Middle frontal gyrus (tissue), 1 donor: Measurements from ENCODE around the gene ARPIN.
"Not testable (repeated sequence)": the region's sequence is repeated elsewhere in the genome, so short reads cannot be mapped to it uniquely, and the experiment has no call there.

Source experiments
- DNase-seq: peaks from one replicate; pipeline ENCODE4 v3.0.0-alpha.2; 2015; ENCODE audit warnings: low spot score; ENCODE audit errors: extremely low spot score

ARPIN gene

DNA sequence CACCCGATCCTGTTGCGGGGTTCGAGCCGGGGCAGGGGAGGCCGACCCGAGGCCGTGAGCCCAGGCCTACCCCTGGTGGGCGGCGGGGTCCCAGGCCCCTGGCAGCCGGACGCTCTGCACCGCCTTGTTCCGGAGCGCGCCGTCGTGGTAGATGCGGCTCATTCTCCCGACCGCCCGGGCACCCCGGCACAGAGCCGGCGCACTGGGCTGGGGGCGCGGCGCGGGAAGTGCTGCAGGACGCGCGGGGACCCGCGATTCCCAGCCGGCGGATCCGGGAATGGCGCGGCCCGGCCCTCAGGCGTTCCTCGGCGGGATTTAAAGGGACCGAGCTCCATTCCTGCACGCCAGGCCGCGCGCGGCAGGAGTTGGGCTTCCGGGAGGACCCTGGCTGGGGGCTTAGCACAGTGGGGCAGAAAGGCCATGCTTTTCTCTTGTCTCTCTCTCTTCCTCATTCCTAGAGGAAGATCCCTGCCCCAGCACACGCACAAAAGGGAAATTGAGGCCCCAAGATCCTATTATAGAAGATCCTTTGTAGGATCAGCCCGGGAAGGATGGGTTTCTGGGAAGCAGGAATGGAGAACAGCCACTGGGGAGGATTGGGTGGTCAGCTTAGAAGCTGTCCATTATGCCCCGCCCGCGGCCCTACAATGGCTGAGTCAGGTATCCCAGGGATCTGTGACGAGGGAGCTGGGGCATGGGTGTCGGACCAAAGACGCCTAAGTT lies at the start of gene ARPIN:
TSS of gene ARPIN (minus strand) at position 279 of the 723 bp plus-strand sequence. CDS start at position 162, 117 bp downstream.
- DNase-seq, result no peak

DNA sequence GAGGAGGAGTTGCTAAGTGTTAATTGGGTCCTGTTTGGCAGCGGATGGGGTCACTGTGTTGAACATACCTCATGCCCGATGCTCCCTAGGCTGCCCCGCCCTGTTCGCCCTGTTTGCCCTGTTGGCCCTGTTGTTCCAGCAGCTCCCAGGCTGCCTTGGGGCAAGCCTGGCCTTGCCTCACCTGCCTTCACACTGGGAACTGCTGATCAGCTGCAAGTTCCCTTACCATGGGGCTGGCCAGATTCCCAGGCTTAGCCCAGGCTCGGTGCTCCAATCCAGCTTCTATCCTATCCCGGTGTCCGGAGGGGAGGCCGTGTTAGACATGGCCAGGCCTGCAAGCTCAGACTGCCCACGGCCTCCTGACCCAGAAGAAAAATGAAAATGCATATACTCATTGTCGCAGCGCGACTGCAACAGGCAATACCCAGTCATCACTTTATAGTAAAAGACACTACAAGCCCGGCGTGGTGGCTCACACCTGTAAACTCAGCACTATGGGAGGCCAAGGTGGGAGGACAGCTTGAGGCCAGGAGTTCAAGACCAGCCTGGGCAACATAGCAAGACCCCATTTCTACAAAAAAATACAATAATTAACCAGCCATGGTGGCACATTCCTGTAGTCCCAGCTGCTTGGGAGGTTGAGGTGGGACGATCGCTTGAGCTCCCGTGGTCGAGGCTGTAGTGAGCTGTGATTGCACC lies 45.5 kb upstream of the ARPIN start:
- no peak for DNase-seq

DNA sequence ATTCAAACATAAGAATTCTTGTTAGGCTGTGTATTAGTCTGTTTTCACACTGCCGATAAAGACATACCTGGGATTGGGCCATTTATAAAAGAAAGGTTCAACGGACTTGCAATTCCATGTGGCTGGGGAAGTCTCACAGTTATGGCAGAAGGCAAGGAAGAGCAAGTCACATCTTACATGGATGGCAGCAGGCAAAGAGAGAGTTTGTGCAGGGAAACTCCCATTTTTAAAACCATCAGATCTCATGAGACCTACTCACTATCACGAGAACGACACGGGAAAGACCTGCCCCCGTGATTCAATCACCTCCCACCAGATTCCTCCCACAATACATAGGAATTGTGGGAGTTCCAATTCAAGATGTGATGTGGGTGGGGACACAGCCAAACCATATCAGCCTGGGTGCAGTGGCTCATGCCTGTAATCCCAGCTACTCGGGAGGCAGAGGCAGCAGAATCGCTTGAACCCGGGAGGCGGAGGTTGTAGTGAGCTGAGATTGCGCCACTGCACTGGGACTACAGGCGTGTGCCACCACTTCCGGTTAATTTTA lies 42.8 kb upstream of the ARPIN start:
- DNase-seq, result not testable (repeated sequence)

DNA sequence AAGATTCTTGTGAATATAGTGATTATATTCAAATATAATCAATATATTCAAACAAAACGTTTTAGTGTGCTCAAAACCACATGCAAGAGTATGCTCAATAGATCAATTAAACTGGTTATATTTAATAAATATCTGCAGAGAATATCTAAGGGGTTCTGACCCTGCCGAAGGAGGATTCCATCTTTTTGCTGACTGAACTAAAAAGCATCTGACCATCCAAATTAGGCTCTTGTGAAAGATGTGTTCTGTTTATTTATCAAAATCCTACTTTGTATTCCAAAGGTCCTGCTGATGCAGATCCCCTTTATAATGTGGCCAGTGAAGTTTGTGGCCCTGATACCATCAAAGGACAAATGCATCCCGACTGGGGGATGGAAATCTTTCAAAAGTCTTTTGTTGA lies 41.8 kb upstream of the ARPIN start:
- no peak for DNase-seq

DNA sequence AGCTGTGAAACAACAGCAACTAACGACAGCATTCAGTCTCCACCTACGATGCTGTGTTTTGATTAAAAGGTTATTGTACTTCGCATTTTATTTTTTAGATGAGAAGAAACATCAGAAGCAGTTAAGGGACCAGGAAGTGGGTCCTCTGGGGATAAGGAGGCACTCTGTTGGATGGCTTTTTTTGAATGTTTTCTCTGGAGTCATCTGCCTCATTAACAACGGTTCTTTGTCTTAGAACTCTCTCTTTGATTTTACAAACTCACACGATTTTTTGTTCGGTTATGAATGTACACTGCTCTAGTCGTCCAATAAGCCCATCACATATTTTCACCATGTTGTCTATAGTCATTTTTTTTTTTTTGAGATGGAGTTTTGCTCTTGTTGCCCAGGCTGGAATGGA lies 36.0 kb upstream of the ARPIN start:
- DNase-seq, result no peak

GRCh38 chr15:89947385-89947784 lies 34.6 kb upstream of the ARPIN start:
- no peak for DNase-seq

DNA sequence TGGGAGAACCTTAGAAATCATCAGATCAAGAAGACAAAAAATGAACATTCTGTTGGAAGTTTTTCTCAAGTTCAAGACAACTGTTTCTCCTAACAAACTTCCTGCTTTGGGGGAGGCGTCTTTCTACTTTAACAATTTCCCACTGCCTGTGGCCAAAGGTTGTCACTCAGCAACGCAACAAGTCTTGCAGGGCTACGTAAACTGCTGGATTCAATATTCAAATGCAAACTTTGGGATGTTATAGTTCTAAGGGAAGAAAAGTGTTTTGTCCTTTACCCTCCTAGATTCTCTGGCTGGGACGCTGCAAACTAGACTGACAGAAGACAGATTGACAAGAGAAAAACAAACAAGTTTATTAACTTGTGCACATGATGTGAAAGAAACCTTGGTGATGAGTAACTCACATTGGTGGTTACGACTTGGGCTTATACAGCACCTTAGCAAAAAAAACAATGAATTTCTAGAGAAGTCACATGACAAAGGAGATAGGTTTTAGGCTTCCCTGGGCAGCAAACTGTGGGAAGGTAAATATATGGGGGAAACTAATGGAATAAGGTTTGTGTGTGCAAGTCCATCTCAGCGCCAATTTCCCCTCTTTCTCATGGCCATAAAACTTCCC lies 34.0 kb upstream of the ARPIN start:
- DNase-seq, result no peak

GRCh38 chr15:89943721-89944120 lies 31.0 kb upstream of the ARPIN start:
- DNase-seq, result not testable (repeated sequence)

DNA sequence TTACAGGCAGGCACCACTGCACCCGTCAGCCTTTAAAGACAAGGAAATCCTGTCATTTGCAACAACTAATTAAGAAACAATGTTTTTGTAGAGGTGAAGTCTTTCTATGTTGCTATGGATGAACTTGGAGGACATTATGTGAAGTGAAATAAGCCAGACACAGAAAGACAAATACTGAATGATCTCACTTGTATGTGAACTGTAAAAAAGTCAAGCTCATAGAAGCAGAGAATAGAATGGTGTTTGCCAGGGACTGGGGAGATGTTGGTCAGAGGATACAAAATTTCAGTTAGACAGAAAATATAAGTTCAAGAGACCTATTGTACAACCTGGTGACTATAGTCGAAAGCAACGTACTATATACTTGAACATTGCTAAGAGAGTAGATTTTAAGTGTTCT lies 27.2 kb upstream of the ARPIN start:
- DNase-seq, result no peak

GRCh38 chr15:89939377-89939776 lies 26.6 kb upstream of the ARPIN start:
- DNase-seq, result not testable (repeated sequence)

DNA sequence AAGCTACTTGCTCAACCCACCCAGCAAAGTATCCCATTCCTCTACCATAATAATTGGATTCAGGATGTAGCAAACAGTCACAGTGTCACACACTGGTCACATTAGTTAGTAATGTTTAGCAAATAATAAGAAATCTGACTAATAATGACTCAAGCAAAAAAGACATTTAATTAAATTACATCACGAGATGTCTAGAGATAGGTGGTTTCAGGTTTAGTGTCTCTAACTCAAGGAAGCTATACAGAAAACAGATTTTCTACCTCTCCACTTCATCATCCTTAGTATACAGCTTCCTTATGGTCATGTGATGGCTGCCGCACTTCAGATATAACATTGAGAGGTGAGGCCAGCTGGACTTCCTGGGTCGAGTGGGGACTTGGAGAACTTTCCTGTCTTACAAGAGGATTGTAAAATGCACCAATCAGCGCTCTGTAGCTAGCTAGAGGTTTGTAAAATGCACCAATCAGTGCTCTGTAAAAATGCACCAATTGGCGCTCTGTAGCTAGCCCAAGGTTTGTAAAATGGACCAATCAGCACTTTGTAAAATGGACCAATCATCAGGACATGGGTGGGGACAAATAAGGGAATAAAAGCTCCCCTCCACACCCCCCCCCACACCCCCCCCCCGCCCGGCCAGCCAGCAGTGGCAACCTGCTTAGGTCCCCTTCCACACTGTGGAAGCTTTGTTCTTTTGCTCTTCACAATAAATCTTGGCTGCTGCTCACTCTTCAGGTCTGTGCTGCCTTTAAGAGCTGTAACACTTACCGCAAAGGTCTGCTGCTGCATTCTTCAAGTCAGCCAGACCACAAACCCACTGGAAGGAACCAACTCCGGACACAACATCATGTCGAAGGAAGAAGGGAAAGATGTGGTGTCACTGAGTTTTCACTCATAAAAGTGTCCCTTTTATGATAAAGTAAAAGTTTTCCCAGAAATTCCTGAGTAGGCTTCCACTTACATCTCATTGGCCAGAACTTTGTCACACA lies 24.9 kb upstream of the ARPIN start:
- DNase-seq, result no peak

GRCh38 chr15:89936786-89937265 lies 24.1 kb upstream of the ARPIN start:
- DNase-seq, result no peak

- DNase-seq, result no peak
Measured at GRCh38 chr15:89936051-89936785, 23.5 kb upstream of the ARPIN start.

DNA sequence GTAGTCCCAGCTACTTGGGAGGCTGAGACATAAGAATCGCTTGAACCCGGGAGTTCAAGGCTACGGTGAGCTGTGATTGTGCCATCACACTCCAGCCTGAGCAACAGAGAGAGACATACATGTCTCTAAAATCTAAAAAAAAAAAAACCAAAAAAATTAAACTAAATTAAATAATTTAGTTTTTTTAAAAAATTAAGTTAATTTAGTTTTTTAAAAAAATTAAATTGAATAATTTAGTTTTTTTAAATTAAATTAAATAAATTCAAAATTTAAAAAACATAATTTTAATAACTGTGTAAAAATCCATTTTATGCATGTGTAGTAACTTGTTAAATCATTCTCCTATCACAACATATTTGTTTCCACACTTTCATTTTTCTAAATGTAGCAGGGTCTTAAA lies 20.1 kb upstream of the ARPIN start:
- peak; percentile 20 for DNase-seq

- no peak for DNase-seq
Measured at GRCh38 chr15:89928421-89928820, 15.7 kb upstream of the ARPIN start.

GRCh38 chr15:89926158-89926557 lies 13.4 kb upstream of the ARPIN start:
- DNase-seq, result no peak

GRCh38 chr15:89917442-89918101 lies 4.8 kb upstream of the ARPIN start:
- DNase-seq, result no peak

GRCh38 chr15:89916660-89917059 lies 3.9 kb upstream of the ARPIN start:
- no peak for DNase-seq

DNA sequence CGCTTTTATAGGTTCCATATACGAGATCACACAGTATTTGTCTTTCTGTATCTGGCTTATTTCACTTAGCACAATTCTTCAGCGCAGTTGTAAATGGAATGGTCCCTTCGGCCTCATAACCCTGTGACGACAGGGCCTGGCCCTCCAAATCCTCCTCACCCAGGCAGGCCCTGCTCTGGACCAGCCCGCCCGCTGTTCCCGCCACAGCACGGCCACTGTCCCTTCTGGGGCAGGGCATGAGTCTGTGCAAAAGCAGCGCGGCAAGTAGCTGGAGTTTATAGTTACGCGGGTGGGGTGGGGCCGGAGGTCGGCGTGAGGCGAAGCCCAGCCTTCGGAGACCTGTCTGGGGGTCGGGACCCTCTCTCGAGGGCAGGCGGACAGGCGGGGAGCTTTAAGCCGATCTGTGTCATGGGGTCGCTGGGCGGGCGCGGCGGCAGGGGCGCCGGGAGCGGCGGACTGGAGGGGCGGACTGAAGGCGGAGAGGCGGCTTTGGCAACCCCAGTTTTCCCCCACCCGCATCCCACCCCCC lies 543 bp downstream of the ARPIN start:
- no peak for DNase-seq
